ENCODE measurements around the gene NECTIN1.

NECTIN1 gene

DNA sequence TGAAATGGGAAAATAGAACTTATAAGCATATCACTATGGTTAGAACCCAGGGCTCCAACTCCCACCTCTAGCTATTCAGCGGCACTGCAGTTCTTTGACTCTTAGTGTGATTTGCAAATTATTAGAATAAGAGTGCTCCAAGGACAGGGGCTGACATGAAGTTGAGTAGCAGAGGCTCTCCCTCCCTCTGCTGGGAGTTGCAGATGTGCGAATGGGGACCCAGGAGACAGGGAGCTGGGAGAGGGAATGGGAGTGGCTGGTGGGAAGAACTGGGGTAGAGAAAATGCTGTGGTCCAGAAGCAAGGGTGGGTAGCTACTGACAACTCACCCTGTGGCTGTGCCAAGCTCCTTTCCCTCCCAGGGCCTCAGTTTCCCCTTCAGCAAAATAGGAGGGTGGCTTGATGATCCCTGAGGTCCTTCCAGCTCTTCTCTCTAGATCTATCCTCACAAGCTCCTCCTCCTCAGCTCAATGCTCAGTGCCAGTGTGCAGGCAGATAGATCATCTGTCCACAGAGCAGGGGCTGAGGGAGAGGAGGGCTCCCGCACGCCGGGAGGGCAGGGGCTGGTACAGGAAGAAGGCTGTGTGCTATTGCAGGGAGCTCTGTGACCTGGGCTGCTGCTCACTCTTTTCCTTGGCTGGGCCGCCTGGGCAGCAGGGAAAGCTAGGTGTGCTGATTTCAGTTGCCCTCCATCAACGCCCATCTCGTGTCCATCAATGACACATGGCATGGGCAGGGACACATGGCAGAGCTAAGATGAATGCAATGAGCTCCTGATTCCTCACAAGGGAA lies 99.0 kb downstream of the NECTIN1 start:
- TF ChIP-seq, protein P1, sequence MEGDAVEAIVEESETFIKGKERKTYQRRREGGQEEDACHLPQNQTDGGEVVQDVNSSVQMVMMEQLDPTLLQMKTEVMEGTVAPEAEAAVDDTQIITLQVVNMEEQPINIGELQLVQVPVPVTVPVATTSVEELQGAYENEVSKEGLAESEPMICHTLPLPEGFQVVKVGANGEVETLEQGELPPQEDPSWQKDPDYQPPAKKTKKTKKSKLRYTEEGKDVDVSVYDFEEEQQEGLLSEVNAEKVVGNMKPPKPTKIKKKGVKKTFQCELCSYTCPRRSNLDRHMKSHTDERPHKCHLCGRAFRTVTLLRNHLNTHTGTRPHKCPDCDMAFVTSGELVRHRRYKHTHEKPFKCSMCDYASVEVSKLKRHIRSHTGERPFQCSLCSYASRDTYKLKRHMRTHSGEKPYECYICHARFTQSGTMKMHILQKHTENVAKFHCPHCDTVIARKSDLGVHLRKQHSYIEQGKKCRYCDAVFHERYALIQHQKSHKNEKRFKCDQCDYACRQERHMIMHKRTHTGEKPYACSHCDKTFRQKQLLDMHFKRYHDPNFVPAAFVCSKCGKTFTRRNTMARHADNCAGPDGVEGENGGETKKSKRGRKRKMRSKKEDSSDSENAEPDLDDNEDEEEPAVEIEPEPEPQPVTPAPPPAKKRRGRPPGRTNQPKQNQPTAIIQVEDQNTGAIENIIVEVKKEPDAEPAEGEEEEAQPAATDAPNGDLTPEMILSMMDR (IDR thresholded peaks at IDR 0.05; ENCODE audit: control extremely low read depth, extremely low read depth, low read depth, missing control alignments): no peak
- ChIA-PET CTCF (interaction anchor here (1.2 to 1.7 kb wide), 3 partner anchors 10 to 99 kb away, joined by 3 to 7 read pairs (median 4); partner anchors contain the start of gene NECTIN1), POLR2A (no interaction called here)
- no peak for DNase-seq (ENCODE audit: extremely low spot score)

GRCh38 chr11:119629085-119629484 lies 99.9 kb downstream of the NECTIN1 start:
- DNase-seq (ENCODE audit: extremely low spot score): no peak
- TF ChIP-seq, protein P1 (IDR thresholded peaks at IDR 0.05; ENCODE audit: control extremely low read depth, extremely low read depth, low read depth, missing control alignments): no peak
- ChIA-PET CTCF (interaction anchor here (1.2 to 1.3 kb wide), 2 partner anchors 11 to 13 kb away, joined by 3 to 7 read pairs; no protein-coding TSS in a partner anchor), POLR2A (no interaction called here)

DNA sequence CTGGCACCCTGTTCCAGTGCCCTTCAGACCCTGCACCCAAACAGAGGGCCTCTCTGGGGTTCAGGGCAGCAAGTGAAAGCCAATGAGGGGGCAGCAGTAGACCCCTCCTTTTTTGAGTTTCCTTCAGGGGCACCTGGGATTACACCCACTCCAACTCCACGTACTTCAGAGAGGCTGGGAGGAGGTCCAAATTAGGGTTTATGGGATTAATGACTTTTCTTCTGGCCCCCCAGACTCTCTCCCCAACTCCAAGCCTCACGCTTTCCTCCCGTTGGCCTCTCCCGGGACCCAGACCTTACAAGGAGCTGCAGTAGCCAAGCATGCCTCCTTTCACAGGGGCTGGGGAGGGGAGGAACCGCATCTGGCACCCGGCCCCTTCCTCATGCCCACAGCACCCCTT lies 101.7 kb downstream of the NECTIN1 start:
- DNase-seq (ENCODE audit: extremely low spot score): no peak
- CTCF ChIA-PET: interaction anchor here (1.6 to 3.1 kb wide), 2 partner anchors 15 to 102 kb away, joined by 4 to 10 read pairs; partner anchors contain the start of gene NECTIN1
- POLR2A ChIA-PET: no interaction called here
- TF ChIP-seq, protein P1 (IDR thresholded peaks at IDR 0.05; ENCODE audit: control extremely low read depth, extremely low read depth, low read depth, missing control alignments): no peak

DNA sequence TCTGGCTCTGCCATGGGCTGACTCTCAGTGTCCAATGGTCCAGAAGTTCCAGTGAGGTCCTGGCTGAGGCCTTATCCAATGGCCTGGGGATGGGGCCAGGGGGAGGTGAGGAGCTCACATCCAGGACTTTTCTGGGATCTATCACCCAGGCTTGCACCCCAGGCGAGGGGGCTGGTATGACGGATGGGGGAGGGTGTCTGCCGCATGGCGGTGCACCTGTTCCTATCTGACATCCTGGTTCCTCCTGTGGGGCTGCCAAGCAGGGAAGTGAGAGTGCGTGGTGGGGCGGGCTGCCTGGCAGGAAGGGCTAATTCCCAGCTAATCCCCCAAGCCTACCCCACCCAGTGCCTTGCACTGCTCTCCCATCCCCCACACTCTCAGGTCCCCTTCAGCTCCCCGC lies 102.1 kb downstream of the NECTIN1 start:
- CTCF ChIA-PET: interaction anchor here (1.6 to 3.1 kb wide), 2 partner anchors 15 to 103 kb away, joined by 4 to 10 read pairs; partner anchors contain the start of gene NECTIN1
- POLR2A ChIA-PET: no interaction called here
- TF ChIP-seq, protein P1 (IDR thresholded peaks at IDR 0.05; ENCODE audit: control extremely low read depth, extremely low read depth, low read depth, missing control alignments): no peak
- no peak for DNase-seq (ENCODE audit: extremely low spot score)

GRCh38 chr11:119626197-119626841 lies 102.7 kb downstream of the NECTIN1 start:
- POLR2A ChIA-PET: no interaction called here
- TF ChIP-seq, protein P1 (IDR thresholded peaks at IDR 0.05; ENCODE audit: control extremely low read depth, extremely low read depth, low read depth, missing control alignments): no peak
- CTCF ChIA-PET: interaction anchor here (1.1 to 3.1 kb wide), 3 partner anchors 16 to 202 kb away, joined by 4 to 10 read pairs (median 4); partner anchors contain the start of gene NECTIN1
- DNase-seq (ENCODE audit: extremely low spot score): no peak

- ChIA-PET POLR2A (no interaction called here), CTCF (interaction anchor here (1.0 to 3.1 kb wide), 6 partner anchors 10 to 483 kb away, joined by 4 to 10 read pairs (median 5); partner anchors contain the start of gene NECTIN1)
- TF ChIP-seq, protein P1 (IDR thresholded peaks at IDR 0.05; ENCODE audit: control extremely low read depth, extremely low read depth, low read depth, missing control alignments): no peak
- DNase-seq (ENCODE audit: extremely low spot score): no peak
Observed at GRCh38 chr11:119625206-119625978, 103.6 kb downstream of the NECTIN1 start.

Measured in GM10248 (cell line).